Activated naive CD4-positive, alpha-beta T cell treated with anti-CD3 and anti-CD28 coated beads, Interleukin-2, amount 10 ng/mL, durations not matched to agents 7 days and 5 days (primary cell): ENCODE measurements around the gene NR1I2.

ENCODE experiments used
- CTCF ChIA-PET: fragments of 350-600 bp; sonication (Branson Sonifier 250); formaldehyde crosslinking; loops from one replicate; lab custom pipeline; 2021; ENCODE audit warnings: antibody characterized with exemption; lab: Charles Lee
- DNase-seq: peaks from one replicate; pipeline ENCODE4 v3.0.0-alpha.2; 2020
- H3K27ac Mint-ChIP-seq: one replicate; pipeline ENCODE4 v1.8.0; 2021; ENCODE audit warnings: mild to moderate bottlenecking, moderate library complexity, mixed read lengths
- H3K27me3 Mint-ChIP-seq: one replicate; pipeline ENCODE4 v1.8.0; 2021; ENCODE audit warnings: mild to moderate bottlenecking, mixed read lengths
- H3K36me3 Mint-ChIP-seq: one replicate; pipeline ENCODE4 v1.8.0; 2021; ENCODE audit warnings: mixed read lengths
- H3K4me1 Mint-ChIP-seq: one replicate; pipeline ENCODE4 v1.8.0; 2021; ENCODE audit warnings: mixed read lengths
- H3K4me3 Mint-ChIP-seq: one replicate; pipeline ENCODE4 v1.8.0; 2021; ENCODE audit warnings: mild to moderate bottlenecking, moderate library complexity, mixed read lengths
- H3K9me3 Mint-ChIP-seq: one replicate; pipeline ENCODE4 v1.8.0; 2021; ENCODE audit warnings: mixed read lengths

The NR1I2 gene

DNA sequence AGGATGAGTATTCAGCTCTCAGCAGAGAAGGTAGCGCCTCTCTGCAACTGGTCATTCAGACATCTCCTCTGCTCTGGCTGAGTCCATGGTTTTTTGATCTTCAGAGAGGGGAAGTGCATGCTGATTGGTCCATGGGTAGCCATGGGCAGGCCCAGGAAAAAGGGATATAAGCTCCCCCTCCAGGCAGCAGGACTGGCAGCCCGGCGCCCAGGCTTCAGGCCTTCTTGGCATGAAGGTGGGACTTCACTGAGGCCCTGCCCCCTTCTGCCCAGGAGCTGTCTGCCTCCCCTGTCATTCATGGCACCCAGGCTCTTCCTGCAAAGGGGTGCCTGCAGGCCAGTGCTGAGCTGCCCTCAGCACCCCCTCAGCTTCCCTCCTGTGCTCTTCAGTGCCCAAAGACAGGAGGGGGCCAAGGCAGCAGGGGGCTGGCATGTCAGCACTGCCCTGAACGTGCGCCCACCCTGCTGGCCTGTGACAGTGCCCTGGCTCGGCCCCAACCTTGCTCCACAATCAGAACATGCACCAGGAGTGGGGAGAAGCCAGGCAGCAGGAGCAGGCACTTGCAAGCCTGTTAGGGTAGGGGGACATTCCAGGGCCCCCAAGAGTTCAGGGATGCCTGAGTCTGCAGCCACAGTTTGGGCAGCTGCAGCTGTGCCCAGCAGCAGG, 13.8 kb upstream of the NR1I2 start:
- H3K4me1 Mint-ChIP-seq, result no peaks in the 10 kb centered on the region
- H3K27me3 Mint-ChIP-seq, result peaks cover 13% of the 10 kb centered on the region
- H3K27ac Mint-ChIP-seq, result no peak overlapping the region
- no peak for DNase-seq
- H3K9me3 Mint-ChIP-seq, result no peaks in the 10 kb centered on the region
- H3K4me3 Mint-ChIP-seq, result no peak overlapping the region
- H3K36me3 Mint-ChIP-seq, result no peaks in the 10 kb centered on the region
- CTCF ChIA-PET, result no interaction called here

DNA sequence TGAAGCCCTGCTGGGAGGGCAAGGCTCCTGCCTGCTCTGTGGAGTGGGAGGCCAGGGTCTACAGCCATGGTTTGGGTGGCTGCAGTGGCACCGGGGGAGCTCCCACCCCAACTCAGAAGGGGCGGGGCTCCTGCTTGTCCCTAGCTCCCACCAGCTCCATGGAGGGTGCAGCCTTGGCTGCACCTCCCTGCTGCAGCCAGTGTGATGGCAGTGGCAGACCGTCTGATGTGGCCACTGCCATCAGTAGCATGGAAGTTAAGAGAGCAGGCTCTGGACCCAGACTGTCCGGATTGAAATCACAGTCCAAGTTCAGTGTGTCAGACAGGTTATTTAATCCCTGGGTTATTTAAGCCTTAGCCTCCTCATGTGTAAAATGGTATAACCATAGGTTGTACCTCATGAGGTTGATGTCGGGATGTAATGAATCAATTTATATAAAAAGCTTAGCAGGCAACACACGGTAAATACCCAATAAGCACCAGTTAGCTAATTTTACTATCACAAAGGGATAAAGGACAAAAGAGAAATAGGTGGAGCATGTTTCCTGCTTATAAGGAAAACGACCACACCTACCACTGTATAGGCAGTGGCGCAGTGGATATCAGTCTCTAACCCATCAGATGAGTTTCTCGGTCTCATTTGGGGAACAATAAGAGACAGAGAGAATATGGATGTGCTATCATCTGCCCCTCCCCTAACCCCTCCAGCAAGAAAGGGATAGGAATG, 13.1 kb upstream of the NR1I2 start:
- DNase-seq, result no peak
- H3K27me3 Mint-ChIP-seq, result peaks cover 17% of the 10 kb centered on the region
- H3K4me1 Mint-ChIP-seq, result no peaks in the 10 kb centered on the region
- CTCF ChIA-PET, result no interaction called here
- no peak overlapping the region for H3K4me3 Mint-ChIP-seq
- H3K27ac Mint-ChIP-seq, result no peak overlapping the region
- H3K9me3 Mint-ChIP-seq, result no peaks in the 10 kb centered on the region
- no peaks in the 10 kb centered on the region for H3K36me3 Mint-ChIP-seq

DNA sequence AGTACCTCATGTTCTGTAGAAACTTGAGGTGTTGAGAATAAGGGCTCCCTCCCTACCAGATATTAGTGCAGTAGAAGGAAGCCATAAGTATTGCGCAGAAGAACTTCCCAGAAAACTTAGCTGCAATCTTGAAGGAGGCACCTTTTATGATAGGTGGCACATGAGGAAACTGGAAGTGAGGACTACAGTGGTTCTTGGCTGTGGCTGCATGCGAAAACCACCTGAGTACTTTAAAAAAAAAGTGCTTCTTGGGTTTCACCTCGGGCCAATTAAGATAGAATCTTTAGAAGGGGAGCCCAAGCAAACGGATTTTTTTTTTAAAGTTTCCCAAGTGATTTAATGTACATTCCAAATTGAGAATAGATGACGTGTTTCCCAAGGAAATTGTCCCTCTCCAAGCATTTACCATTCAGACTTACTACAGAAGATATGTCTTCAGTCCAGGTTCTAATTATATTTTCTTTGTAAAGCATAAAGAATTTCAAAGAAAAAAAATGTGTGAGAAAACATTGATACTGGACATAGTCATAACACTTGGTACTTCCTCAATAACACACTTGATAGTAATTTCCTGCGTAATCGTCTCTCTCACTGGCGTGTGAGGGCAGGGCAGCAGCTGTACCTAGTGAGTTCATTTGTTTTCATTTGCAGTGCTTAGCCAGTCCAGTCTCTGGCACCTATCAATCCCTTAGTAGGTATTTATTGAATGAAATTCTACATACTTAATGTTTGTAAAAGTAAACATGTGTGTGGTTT, 12.3 kb upstream of the NR1I2 start:
- CTCF ChIA-PET, result no interaction called here
- H3K27ac Mint-ChIP-seq, result no peak overlapping the region
- no peak for DNase-seq
- no peak overlapping the region for H3K4me3 Mint-ChIP-seq
- H3K4me1 Mint-ChIP-seq, result no peaks in the 10 kb centered on the region
- H3K9me3 Mint-ChIP-seq, result no peaks in the 10 kb centered on the region
- peaks cover 17% of the 10 kb centered on the region for H3K27me3 Mint-ChIP-seq
- no peaks in the 10 kb centered on the region for H3K36me3 Mint-ChIP-seq

DNA sequence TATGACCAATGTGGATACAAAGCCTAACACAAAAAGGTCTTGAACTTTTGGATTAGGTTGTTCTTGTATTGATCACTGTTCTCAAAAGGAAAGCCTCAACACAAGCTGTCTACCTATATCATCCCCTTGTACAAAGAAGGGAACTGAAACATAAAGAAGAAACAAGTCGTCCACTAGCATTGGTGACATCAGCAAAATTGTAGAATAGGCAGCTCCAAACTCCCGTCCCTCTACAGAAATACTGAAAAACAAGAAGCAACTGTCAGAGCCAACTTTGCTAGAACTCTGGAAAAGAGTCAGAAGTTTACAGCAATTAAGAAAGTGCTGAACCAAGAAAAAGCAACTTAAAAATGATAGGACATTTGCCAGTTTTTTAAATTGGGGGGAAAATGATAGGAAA, 7.5 kb upstream of the NR1I2 start:
- Mint-ChIP-seq H3K27ac (no peak overlapping the region), H3K4me3 (no peak overlapping the region), H3K4me1 (no peaks in the 10 kb centered on the region), H3K27me3 (peaks cover 11% of the 10 kb centered on the region), H3K36me3 (no peaks in the 10 kb centered on the region), H3K9me3 (peaks cover 4% of the 10 kb centered on the region)
- CTCF ChIA-PET, result interaction anchor here (0.6 kb wide), 1 partner anchor 15 kb away, joined by 4 read pairs; no protein-coding TSS in a partner anchor
- DNase-seq, result no peak

DNA sequence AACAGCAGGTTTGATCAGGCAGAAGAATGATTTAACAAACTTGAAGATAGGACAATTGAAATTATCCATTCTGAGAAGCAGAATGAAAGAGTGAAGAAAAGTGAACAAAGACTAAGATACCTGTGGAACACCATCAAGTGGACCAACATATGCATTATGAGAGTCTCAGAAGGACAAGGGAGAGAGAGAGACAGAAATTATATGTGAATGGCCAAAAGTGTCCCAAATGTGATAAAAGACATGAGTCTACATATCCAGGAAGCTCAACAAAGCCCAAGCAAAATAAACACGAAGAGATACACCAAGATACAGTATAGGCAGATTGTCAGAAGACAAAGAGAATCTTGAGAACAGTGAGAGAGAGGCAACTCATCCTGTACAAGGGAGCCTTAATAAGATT, 5.6 kb upstream of the NR1I2 start:
- H3K4me3 Mint-ChIP-seq, result no peak overlapping the region
- CTCF ChIA-PET, result interaction anchor here (0.9 kb wide), 1 partner anchor 45 kb away, joined by 3 read pairs; no protein-coding TSS in a partner anchor
- no peak overlapping the region for H3K27ac Mint-ChIP-seq
- H3K4me1 Mint-ChIP-seq, result peaks cover 9% of the 10 kb centered on the region
- peaks cover 4% of the 10 kb centered on the region for H3K9me3 Mint-ChIP-seq
- H3K36me3 Mint-ChIP-seq, result no peaks in the 10 kb centered on the region
- DNase-seq, result no peak
- peaks cover 4% of the 10 kb centered on the region for H3K27me3 Mint-ChIP-seq

DNA sequence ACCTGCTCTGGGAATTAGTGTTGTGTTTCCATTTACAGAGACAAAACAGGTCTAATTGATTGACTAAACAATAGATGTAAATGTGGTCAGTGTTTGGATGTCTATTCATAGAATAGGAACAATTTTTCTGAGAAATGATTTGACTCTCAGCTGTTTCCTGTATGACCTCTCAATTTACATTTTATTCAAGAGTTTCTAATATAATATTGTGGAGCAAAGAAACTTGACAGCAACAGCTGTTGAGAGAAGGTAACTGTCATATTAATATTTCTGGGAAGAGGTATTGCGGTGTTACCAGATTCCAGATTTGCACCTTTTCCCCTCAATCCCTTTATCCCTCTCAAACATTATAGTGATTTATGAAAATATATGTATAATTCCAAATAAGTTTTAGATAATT, 3.7 kb upstream of the NR1I2 start:
- Mint-ChIP-seq H3K27ac (no peak overlapping the region), H3K9me3 (peaks cover 4% of the 10 kb centered on the region), H3K4me3 (no peak overlapping the region), H3K4me1 (peaks cover 9% of the 10 kb centered on the region), H3K36me3 (no peaks in the 10 kb centered on the region), H3K27me3 (peaks cover 4% of the 10 kb centered on the region)
- DNase-seq, result no peak
- CTCF ChIA-PET, result no interaction called here

DNA sequence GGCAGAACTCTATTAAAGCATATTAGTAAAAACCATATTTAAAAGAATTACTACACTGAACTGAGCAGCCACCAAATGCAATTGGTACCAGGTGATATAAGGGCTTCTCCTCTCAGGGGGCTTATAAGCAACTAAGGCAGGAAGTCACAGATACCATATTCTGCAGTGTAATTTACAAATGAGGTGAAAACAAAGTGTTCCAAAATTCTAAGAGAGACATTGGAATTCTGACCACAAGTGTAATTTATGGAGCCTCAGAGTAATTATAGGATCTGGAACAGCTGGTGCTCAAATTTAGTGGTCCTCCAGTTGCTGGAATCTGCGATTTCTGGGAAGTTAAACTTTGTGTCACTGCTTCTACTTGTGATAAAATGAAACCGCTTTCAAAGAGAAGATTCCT, 3.1 kb upstream of the NR1I2 start:
- DNase-seq, result no peak
- Mint-ChIP-seq H3K27ac (no peak overlapping the region), H3K36me3 (no peaks in the 10 kb centered on the region), H3K4me3 (no peak overlapping the region), H3K9me3 (peaks cover 4% of the 10 kb centered on the region), H3K27me3 (peaks cover under 1% of the 10 kb centered on the region), H3K4me1 (peaks cover 9% of the 10 kb centered on the region)
- CTCF ChIA-PET, result no interaction called here

DNA sequence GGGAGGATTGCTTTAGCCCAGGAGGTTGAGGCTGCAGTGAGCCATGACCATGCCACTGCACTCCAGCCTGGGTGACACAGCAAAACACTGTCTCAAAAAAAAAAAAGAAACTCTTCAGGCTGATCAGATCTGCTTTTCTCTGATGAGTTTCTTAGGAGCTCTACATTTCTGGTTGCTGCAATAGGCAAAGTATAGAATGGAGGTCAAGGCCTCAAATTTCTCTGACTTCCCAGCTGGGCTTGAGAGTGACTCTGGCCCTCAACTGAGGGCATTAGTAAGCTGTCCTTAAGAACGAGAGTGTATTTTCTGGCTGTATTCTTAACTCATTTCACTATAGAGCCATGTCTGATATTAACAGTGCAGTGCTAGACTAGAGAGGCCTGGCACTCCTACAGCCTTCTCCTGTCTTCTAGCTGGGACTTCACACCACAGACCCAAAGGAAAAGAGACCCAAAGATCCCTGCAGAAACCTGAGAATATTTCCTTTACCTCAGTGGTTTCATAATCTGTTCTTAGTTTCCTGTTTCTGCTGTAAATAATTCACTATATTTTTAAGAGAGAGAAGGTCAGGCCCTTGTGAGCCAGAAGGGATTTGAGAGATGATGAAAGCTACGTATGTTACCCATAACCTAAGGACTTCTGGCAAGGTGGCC, 2.0 kb upstream of the NR1I2 start:
- CTCF ChIA-PET, result no interaction called here
- peaks cover 4% of the 10 kb centered on the region for H3K9me3 Mint-ChIP-seq
- no peak overlapping the region for H3K4me3 Mint-ChIP-seq
- peaks cover 9% of the 10 kb centered on the region for H3K4me1 Mint-ChIP-seq
- no peak for DNase-seq
- H3K27me3 Mint-ChIP-seq, result no peaks in the 10 kb centered on the region
- no peak overlapping the region for H3K27ac Mint-ChIP-seq
- H3K36me3 Mint-ChIP-seq, result no peaks in the 10 kb centered on the region

DNA sequence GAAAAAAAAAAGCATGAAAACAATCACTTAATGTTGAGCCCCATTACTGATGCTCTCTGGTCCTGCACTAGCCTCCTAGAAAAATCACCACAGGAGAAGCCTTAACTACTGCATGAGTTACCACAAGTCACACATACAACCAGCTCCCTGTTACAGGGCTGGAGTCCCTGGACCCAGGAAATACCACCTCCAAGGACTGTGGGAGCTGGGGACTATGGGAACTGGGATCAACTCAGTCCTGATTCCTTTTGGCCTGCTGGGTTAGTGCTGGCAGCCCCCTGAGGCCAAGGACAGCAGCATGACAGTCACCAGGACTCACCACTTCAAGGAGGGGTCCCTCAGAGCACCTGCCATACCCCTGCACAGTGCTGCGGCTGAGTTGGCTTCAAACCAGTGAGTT, 559 bp downstream of the NR1I2 start:
- Mint-ChIP-seq H3K36me3 (no peaks in the 10 kb centered on the region), H3K27me3 (no peaks in the 10 kb centered on the region), H3K4me1 (peaks cover 9% of the 10 kb centered on the region), H3K9me3 (no peaks in the 10 kb centered on the region), H3K27ac (no peak overlapping the region), H3K4me3 (no peak overlapping the region)
- DNase-seq, result no peak
- CTCF ChIA-PET, result no interaction called here

DNA sequence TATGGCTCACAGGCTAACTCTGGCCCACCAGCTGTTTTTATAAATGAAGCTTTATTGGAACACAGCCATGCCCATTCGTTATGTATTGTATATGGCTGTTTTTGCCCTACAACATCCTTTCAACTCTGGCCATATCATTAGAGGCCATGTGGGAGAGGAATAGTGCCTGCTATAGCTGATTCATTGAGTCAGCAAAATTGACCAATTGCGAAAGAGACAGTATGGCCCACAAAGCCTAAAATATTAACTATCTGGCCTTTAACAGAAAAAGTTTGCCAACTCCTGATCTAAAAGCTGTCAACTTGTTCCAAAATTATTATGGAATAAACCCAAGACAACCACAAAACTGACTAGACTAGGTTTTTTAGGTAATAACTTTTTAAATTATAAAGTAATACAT, 1.4 kb downstream of the NR1I2 start:
- Mint-ChIP-seq H3K36me3 (no peaks in the 10 kb centered on the region), H3K27ac (no peak overlapping the region), H3K9me3 (no peaks in the 10 kb centered on the region), H3K4me3 (no peak overlapping the region), H3K4me1 (peaks cover 9% of the 10 kb centered on the region), H3K27me3 (no peaks in the 10 kb centered on the region)
- CTCF ChIA-PET, result interaction anchor here (0.6 kb wide), 1 partner anchor 342 kb away, joined by 4 read pairs; no protein-coding TSS in a partner anchor
- DNase-seq, result no peak

DNA sequence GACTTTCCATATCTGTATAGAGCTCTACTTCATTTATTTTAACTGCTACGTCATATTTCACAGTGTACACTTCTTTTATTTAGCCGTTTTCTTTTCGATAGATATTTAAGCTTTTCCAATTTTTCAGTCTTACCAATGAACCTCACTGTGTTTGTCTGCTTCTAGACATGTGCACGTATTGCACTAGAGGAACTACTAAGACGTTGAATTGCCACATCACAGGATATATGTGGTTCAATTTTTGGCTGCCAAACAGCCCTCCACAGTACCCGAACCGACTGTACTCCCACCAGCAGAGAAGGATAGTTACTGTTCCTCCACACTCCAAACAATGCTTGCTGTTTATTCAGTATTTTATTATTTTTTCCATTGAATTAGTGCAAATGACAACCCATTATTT, 2.0 kb downstream of the NR1I2 start:
- Mint-ChIP-seq H3K27ac (no peak overlapping the region), H3K27me3 (no peaks in the 10 kb centered on the region), H3K4me3 (no peak overlapping the region), H3K4me1 (peaks cover 9% of the 10 kb centered on the region), H3K36me3 (no peaks in the 10 kb centered on the region), H3K9me3 (no peaks in the 10 kb centered on the region)
- DNase-seq, result no peak
- CTCF ChIA-PET, result no interaction called here

DNA sequence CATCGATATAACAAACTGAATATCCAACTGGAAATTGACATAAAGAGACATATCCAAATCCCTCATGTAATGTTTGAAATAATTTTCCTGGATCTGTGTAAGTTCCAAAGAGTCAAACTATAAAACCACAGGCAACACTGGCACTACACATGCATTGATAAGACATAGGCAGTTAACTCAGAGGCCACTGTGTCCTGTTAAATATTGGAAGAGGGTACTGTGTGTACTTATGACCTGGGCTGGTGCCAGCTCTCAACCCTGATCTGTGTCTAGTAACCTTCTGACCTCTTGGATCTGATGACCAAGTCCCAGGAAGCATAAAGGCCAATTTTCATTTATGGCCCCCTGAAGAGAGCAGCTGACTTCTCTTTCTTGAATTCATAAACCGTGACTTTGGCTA, 4.5 kb downstream of the NR1I2 start:
- CTCF ChIA-PET, result no interaction called here
- Mint-ChIP-seq H3K4me3 (no peak overlapping the region), H3K27me3 (no peaks in the 10 kb centered on the region), H3K27ac (no peak overlapping the region), H3K36me3 (no peaks in the 10 kb centered on the region), H3K9me3 (no peaks in the 10 kb centered on the region), H3K4me1 (no peaks in the 10 kb centered on the region)
- no peak for DNase-seq

DNA sequence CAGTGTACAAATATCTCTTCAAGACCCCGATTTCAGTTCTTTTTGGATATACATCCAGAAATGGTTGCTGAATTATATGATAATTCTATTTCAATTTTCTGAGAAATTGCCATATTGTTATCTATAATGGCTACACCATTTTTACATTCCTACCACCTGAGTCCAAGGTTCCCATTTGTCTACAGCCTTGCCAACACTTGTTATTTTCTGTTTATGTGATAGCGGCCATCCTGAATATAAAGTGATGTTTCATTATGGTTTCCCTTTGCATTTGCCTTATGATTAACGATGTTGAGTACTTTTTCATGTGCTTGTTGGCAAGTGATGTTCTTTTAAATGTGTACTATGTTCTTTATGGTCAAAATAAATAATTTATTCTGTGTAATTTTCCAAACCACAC, 8.5 kb downstream of the NR1I2 start:
- no peaks in the 10 kb centered on the region for H3K9me3 Mint-ChIP-seq
- H3K36me3 Mint-ChIP-seq, result no peaks in the 10 kb centered on the region
- no peaks in the 10 kb centered on the region for H3K27me3 Mint-ChIP-seq
- CTCF ChIA-PET, result no interaction called here
- no peak overlapping the region for H3K4me3 Mint-ChIP-seq
- H3K4me1 Mint-ChIP-seq, result no peaks in the 10 kb centered on the region
- DNase-seq, result no peak
- H3K27ac Mint-ChIP-seq, result no peak overlapping the region

DNA sequence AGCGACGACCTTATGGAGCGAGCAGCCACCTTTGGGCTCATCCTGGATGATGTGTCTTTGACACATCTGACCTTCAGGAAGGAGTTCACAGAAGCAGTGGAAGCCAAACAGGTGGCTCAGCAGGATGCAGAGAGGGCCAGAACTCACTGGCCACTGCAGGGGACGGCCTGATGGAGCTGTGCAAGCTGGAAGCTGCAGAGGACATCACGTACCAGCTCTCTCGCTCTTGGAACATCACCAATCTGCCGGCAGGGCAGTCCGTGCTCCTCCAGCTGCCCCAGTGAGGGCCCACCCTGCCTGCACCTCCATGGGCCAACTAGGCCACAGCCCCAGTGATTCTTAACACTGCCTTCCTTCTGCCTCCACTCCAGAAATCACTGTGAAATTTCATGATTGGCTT, 10.4 kb downstream of the NR1I2 start:
- Mint-ChIP-seq H3K4me3 (no peak overlapping the region), H3K36me3 (no peaks in the 10 kb centered on the region), H3K4me1 (no peaks in the 10 kb centered on the region), H3K9me3 (no peaks in the 10 kb centered on the region), H3K27ac (no peak overlapping the region), H3K27me3 (peaks cover 9% of the 10 kb centered on the region)
- DNase-seq, result no peak
- CTCF ChIA-PET, result no interaction called here
